Measurements from ENCODE around the gene LENG1. TPM values are rescaled to one million over a fixed set of nuclear protein-coding genes. Genes with fewer than 3 reads are reported as not detected.

LENG1 gene
- total and polyA plus RNA-seq, 12 donors, result 5.0 to 22.0 (median 9.7) TPM

DNA sequence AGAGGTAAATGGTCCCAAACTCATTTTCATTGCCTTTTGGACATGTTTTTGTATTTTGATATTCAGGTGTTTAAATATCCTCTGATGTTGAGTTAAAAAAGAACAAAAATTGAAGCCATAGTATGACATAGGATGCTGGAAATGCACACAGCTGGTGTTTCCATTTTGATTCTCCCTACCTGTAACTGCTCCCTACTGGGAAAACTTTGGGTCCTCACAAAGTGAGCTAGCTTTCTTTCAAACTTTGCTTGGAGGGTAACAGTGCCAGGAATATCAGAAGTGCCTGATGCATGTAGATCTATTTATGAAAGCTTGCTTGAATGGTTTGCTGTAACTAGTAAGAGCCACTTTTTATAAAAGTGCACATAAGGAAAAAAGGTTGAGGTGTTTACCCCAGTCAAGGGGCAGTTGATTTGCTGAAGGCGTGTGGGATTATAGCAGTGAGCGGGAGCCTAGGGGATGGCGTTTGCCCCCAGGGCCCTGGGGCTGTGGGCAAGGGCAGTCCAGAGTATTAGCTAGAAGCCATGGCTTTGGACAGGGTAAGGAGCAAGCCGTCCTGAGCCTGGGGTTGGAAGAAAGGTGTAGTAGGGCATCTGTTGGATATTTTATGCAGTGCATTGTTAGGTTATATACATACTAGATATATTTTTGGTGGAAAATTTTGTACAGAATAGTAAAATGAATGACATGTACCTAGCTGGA, 45.4 kb upstream of the LENG1 start:
- peaks cover 56 to 86% of the 10 kb centered on the region in 2 donors for H3K4me1 ChIP-seq (replicated peaks in 1 of 2)
- TF ChIP-seq, protein P1, sequence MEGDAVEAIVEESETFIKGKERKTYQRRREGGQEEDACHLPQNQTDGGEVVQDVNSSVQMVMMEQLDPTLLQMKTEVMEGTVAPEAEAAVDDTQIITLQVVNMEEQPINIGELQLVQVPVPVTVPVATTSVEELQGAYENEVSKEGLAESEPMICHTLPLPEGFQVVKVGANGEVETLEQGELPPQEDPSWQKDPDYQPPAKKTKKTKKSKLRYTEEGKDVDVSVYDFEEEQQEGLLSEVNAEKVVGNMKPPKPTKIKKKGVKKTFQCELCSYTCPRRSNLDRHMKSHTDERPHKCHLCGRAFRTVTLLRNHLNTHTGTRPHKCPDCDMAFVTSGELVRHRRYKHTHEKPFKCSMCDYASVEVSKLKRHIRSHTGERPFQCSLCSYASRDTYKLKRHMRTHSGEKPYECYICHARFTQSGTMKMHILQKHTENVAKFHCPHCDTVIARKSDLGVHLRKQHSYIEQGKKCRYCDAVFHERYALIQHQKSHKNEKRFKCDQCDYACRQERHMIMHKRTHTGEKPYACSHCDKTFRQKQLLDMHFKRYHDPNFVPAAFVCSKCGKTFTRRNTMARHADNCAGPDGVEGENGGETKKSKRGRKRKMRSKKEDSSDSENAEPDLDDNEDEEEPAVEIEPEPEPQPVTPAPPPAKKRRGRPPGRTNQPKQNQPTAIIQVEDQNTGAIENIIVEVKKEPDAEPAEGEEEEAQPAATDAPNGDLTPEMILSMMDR (IDR thresholded peaks at IDR 0.05), result no peak
- TF ChIP-seq POLR2A (IDR thresholded peaks at IDR 0.05), result no peak
- H3K4me3 ChIP-seq, result no peak overlapping the region
- 75 to 84% (median 80%) methylated on average over 4 of the region's 4 CpGs for whole genome bisulfite sequencing, 4 donors
- intact Hi-C loops (cut with DNase I), result no loop called here
- peak overlapping the region in 3 of 5 donors; percentile 33 to 100 (median 95) for H3K27ac ChIP-seq
- peaks cover 0 to 71% of the 10 kb centered on the region in 2 donors for H3K36me3 ChIP-seq (replicated peaks in 1 of 2)
- H3K9me3 ChIP-seq (replicated peaks in 1 of 3), result no peaks in the 10 kb centered on the region
- no peaks in the 10 kb centered on the region for H3K27me3 ChIP-seq
- no peak for DNase-seq

- peak overlapping the region in 3 of 5 donors; percentile 20 to 97 (median 95) for H3K27ac ChIP-seq
- intact Hi-C loops (cut with DNase I), result no loop called here
- H3K4me3 ChIP-seq, result peak overlapping the region in 1 of 4 donors; percentile 83
- TF ChIP-seq, protein P1 (IDR thresholded peaks at IDR 0.05), result no peak
- TF ChIP-seq POLR2A (IDR thresholded peaks at IDR 0.05), result no peak
- peaks cover 39 to 71% of the 10 kb centered on the region in 2 donors for H3K4me1 ChIP-seq (replicated peaks in 1 of 2)
- H3K36me3 ChIP-seq (replicated peaks in 1 of 2), result peaks cover 0 to 68% of the 10 kb centered on the region in 2 donors
- peak in 1 of 7 donors; percentile 54 for DNase-seq
- WGBS, 4 donors, result 50 to 67% (median 59%) methylated on average over 7 to 9 of the region's 9 CpGs
- H3K9me3 ChIP-seq (replicated peaks in 1 of 3), result no peaks in the 10 kb centered on the region
- no peaks in the 10 kb centered on the region for H3K27me3 ChIP-seq
These were observed 43.7 kb upstream of the LENG1 start for GRCh38 chr19:54203151-54203611.

DNA sequence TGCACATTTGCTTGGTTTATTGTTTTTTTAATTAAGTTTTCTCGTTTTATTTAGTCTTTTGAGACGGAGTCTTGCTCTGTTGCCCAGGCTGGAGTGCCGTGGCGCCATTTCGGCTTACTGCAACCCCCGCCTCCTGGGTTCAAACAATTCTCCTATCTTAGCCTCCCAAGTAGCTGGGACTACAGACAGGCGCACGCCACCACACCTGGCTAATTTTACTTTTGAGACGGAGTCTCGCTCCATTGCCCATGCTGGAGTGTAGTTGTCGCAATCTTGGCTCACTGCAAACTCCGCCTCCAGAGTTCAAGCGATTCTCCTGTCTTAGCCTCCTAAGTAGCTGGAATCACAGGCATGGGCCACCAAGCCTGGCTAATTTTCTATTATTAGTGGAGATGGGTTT, 42.5 kb upstream of the LENG1 start:
- DNase-seq, result no peak
- Histone ChIP-seq H3K9me3 (replicated peaks in 1 of 3) (no peaks in the 10 kb centered on the region), H3K36me3 (replicated peaks in 1 of 2) (peaks cover 0 to 58% of the 10 kb centered on the region in 2 donors), H3K4me1 (replicated peaks in 1 of 2) (peaks cover 27 to 60% of the 10 kb centered on the region in 2 donors), H3K27ac (peak overlapping the region in 3 of 5 donors; percentile 92 to 97 (median 95)), H3K27me3 (no peaks in the 10 kb centered on the region), H3K4me3 (peak overlapping the region in 2 of 4 donors; percentile 67 to 83)
- TF ChIP-seq, protein P1 (IDR thresholded peaks at IDR 0.05), result no peak
- TF ChIP-seq POLR2A (IDR thresholded peaks at IDR 0.05), result no peak
- intact Hi-C loops (cut with DNase I), result no loop called here
- 64 to 76% (median 65%) methylated on average over 13 of the region's 13 CpGs for WGBS, 4 donors

DNA sequence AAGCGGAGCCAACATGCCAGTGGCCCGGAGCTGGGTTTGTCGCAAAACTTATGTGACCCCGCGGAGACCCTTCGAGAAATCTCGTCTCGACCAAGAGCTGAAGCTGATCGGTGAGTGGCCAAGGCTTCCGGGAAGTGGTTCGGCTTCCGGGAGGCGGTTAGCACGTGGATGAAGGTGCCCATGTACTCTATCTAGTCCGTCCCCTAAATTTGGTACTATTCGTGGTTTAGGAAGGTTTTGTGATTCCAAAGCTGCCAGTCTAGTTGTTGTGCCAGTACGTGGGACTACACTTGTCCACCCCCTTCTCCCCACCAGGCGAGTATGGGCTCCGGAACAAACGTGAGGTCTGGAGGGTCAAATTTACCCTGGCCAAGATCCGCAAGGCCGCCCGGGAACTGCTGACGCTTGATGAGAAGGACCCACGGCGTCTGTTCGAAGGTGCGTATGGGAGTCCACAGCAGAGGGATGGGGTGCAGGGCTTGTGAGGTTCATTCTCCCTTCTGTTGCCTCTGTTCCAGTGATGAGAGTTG, 41.7 kb upstream of the LENG1 start:
- no peaks in the 10 kb centered on the region for H3K27me3 ChIP-seq
- no peaks in the 10 kb centered on the region for H3K9me3 ChIP-seq (replicated peaks in 1 of 3)
- 1 to 3% (median 2%) methylated on average over 9 to 28 of the region's 28 CpGs for WGBS, 4 donors
- H3K4me3 ChIP-seq, result peak overlapping the region; percentile 5 to 83 (median 72)
- H3K27ac ChIP-seq, result peak overlapping the region; percentile 81 to 98 (median 95)
- peak in 2 of 7 donors; percentile 48 to 73 for DNase-seq
- H3K36me3 ChIP-seq (replicated peaks in 1 of 2), result peaks cover 0 to 50% of the 10 kb centered on the region in 2 donors
- H3K4me1 ChIP-seq (replicated peaks in 1 of 2), result peaks cover 24 to 53% of the 10 kb centered on the region in 2 donors
- TF ChIP-seq POLR2A (IDR thresholded peaks at IDR 0.05), result no peak
- TF ChIP-seq, protein P1 (IDR thresholded peaks at IDR 0.05), result peak in 1 of 6 experiments; percentile 13
- intact Hi-C loops (cut with DNase I), result no loop called here
